Heart left ventricle (tissue), 13 donors: ENCODE data around the gene IFRD1.

ENCODE experiments used
- POLR2A ChIP-seq, 2 donors: fragments of 450-650 bp; IDR thresholded peaks; one replicate each; pipeline ENCODE4 v1.6.1; 2017; ENCODE audit warnings: antibody characterized with exemption in 2 of 2, mild to moderate bottlenecking in 2 of 2, moderate library complexity in 2 of 2
- TF ChIP-seq, protein P1 (sequence below), 12 donors: fragments of 200-600 bp; sonication (generic) in 4 of 12; IDR thresholded peaks; one replicate each; pipeline versions ENCODE4 v1.5.0 to v1.8.0; 2018 to 2022; ENCODE audit warnings: antibody characterized with exemption in 12 of 12, mild to moderate bottlenecking in 5 of 12
- donor health status: ischemic (EF 13 %, LVEDD 7.1; RV severe dilation, severe dysfunction).
- donor health status: DM: no; HTN: yes; CAD: no.
- donor health status: DM: no; HTN: no; CAD: no.
- donor health status: ischemic (EF 25% LVEDD 6.9; RV normal size, moderate dysfunction).
- donor health status: ischemic (EF 25% LVEDD 5.7; RV mildly dilated, moderate dysfunction).
- donor health status: ischemic (EF 35%, LVEDD 5.7; RV mildly dilated, moderate dysfunction).
- donor health status: nonischemic (EF 11% LVEDD 7.7; RV severe dilation, severe dysfunction).
- donor health status: DM: yes; HTN: yes; CAD: no.
- donor health status: PGD.
- donor health status: ischemic (EF 29% LVEDD 5.4; RV normal size, mild dysfunction).
- donor health status: nonischemic (EF 23%, LVEDD 6.1; RV moderate dilation, normal function).

DNA sequence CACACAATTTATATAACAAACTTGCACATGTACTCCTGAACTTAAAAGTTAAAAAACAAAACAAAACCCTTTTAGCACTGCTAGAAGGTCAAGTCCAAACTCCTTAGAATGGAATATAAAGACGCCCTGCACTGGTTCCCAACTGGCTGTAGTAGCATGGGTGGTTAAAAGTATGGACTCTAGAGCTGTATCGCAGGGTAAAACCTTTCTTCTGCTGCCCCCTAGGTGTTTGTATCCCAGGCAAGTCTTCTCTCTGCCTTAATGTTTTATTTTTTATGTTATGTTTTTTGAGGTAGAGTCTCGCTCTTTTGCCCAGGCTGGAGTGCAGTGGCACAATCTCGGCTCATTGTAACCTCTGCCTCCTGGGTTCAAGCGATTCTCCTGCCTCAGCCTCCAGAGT lies 65.7 kb downstream of the IFRD1 start:
- TF ChIP-seq, protein P1, sequence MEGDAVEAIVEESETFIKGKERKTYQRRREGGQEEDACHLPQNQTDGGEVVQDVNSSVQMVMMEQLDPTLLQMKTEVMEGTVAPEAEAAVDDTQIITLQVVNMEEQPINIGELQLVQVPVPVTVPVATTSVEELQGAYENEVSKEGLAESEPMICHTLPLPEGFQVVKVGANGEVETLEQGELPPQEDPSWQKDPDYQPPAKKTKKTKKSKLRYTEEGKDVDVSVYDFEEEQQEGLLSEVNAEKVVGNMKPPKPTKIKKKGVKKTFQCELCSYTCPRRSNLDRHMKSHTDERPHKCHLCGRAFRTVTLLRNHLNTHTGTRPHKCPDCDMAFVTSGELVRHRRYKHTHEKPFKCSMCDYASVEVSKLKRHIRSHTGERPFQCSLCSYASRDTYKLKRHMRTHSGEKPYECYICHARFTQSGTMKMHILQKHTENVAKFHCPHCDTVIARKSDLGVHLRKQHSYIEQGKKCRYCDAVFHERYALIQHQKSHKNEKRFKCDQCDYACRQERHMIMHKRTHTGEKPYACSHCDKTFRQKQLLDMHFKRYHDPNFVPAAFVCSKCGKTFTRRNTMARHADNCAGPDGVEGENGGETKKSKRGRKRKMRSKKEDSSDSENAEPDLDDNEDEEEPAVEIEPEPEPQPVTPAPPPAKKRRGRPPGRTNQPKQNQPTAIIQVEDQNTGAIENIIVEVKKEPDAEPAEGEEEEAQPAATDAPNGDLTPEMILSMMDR (IDR thresholded peaks at IDR 0.05): no peak
- no peak for TF ChIP-seq POLR2A (IDR thresholded peaks at IDR 0.05)
